Colonic mucosa (tissue), 4 donors: Measurements from ENCODE around the gene HSPA1A. TPM values are rescaled to one million over a fixed set of nuclear protein-coding genes. Genes with fewer than 3 reads are reported as not detected.
"Not testable (repeated sequence)": the region's sequence is repeated elsewhere in the genome, so short reads cannot be mapped to it uniquely, and the experiment has no call there.

Source experiments
- DNase-seq: peaks from one replicate; pipeline ENCODE4 v3.0.0-alpha.2; 2020
- H3K27ac ChIP-seq: fragments of 200-600 bp; one replicate; pipeline ENCODE4 v1.8.0; 2021
- H3K27me3 ChIP-seq: fragments of 200-600 bp; one replicate; pipeline ENCODE4 v1.8.0; 2021
- H3K36me3 ChIP-seq: fragments of 200-600 bp; one replicate; pipeline ENCODE4 v1.8.0; 2021
- H3K4me1 ChIP-seq: fragments of 200-600 bp; one replicate; pipeline ENCODE4 v1.8.0; 2021; ENCODE audit warnings: mild to moderate bottlenecking
- H3K4me3 ChIP-seq: fragments of 200-600 bp; one replicate; pipeline ENCODE4 v1.8.0; 2021
- H3K9ac ChIP-seq, 2 donors: one replicate each; pipeline ENCODE4 v1.7.0; 2013; ENCODE audit warnings: control low read depth in 2 of 2, low read depth in 2 of 2, low read length in 2 of 2
- H3K9me3 ChIP-seq: fragments of 200-600 bp; one replicate; pipeline ENCODE4 v1.8.0; 2021
- intact Hi-C: fragments of 100-400 bp; cut with DNase I; formaldehyde crosslinking; loops from one replicate; pipeline ENCODE4 v1.14.1; 2022
- total RNA-seq, 2 donors: library from RNA; stranded (reverse); fragmentation: NEBNext Ultra II Directional in 1 of 2; extraction: Animal tissue kit (Norgen Biotek cat#: 25700) in 1 of 2; gene quantifications; one replicate each; pipeline ENCODE4 v1.2.1, GENCODE V29; 2021
- TF ChIP-seq, protein P1 (sequence below): fragments of 200-600 bp; IDR thresholded peaks from one replicate; pipeline ENCODE4 v1.8.0; 2022; ENCODE audit warnings: antibody characterized with exemption, mild to moderate bottlenecking
- donor health status: healthy.
- donor health status: DM: no; HTN: no; CAD: no.
- donor health status: DM: no; HTN: no; CAD: no.

The HSPA1A gene
- total RNA-seq, 2 donors from 2014 or later, result 248 to 397 TPM

DNA sequence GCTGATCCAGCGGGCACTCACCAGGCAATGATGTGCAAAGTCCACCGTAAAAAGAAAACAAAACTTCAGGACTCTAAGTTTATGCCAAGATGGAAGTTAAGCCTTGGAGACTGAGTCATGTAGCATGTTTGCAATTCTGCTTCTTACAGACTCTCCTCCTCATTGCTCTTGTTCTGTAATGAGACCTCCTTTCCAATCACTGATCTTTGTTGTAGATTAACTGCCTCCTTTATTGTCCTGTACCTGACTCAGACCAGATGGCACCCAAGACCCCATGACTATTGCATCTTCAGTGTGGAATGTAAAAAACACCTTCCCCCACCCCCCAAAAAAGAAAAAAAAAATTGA, 36.1 kb downstream of the HSPA1A start:
- no peaks in the 10 kb centered on the region for H3K9me3 ChIP-seq
- no peaks in the 10 kb centered on the region for H3K27me3 ChIP-seq
- no peak overlapping the region for H3K9ac ChIP-seq
- TF ChIP-seq, protein P1, sequence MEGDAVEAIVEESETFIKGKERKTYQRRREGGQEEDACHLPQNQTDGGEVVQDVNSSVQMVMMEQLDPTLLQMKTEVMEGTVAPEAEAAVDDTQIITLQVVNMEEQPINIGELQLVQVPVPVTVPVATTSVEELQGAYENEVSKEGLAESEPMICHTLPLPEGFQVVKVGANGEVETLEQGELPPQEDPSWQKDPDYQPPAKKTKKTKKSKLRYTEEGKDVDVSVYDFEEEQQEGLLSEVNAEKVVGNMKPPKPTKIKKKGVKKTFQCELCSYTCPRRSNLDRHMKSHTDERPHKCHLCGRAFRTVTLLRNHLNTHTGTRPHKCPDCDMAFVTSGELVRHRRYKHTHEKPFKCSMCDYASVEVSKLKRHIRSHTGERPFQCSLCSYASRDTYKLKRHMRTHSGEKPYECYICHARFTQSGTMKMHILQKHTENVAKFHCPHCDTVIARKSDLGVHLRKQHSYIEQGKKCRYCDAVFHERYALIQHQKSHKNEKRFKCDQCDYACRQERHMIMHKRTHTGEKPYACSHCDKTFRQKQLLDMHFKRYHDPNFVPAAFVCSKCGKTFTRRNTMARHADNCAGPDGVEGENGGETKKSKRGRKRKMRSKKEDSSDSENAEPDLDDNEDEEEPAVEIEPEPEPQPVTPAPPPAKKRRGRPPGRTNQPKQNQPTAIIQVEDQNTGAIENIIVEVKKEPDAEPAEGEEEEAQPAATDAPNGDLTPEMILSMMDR, result no peak
- no peak for DNase-seq
- H3K4me1 ChIP-seq, result no peaks in the 10 kb centered on the region
- intact Hi-C loops, result no loop called here
- no peaks in the 10 kb centered on the region for H3K36me3 ChIP-seq
- H3K4me3 ChIP-seq, result no peak overlapping the region
- no peak overlapping the region for H3K27ac ChIP-seq

GRCh38 chr6:31851980-31852718, 36.8 kb downstream of the HSPA1A start:
- H3K36me3 ChIP-seq, intact Hi-C loops, DNase-seq, H3K9me3 ChIP-seq, H3K9ac ChIP-seq, H3K4me3 ChIP-seq, H3K4me1 ChIP-seq, H3K27me3 ChIP-seq, H3K27ac ChIP-seq: not testable (repeated sequence)

GRCh38 chr6:31857774-31858173, 42.4 kb downstream of the HSPA1A start:
- H3K36me3 ChIP-seq, intact Hi-C loops, H3K4me3 ChIP-seq, H3K27me3 ChIP-seq, H3K9ac ChIP-seq, H3K9me3 ChIP-seq, DNase-seq, H3K27ac ChIP-seq, H3K4me1 ChIP-seq: not testable (repeated sequence)

DNA sequence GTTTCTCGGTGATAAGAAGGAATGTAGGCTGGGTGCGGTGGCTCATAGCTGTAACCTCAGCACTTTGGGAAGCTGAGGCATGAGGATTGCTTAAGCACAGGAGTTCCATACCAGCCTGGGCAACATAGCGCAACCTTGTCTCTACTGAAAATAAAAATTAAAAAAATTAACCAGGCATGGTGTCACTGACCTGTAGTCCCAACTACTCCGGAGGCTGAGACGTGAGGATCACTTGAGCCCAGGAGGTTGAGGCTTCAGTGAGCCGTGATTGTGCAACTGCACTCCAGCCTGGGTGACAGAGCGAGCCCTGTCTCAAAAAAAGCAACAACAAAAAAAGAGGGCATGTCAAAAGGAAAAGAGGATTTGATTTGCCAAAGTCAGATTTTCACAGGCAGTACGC, 43.4 kb downstream of the HSPA1A start:
- H3K4me3 ChIP-seq, result no peak overlapping the region
- H3K36me3 ChIP-seq, result no peaks in the 10 kb centered on the region
- intact Hi-C loops, result no loop called here
- no peak for DNase-seq
- no peaks in the 10 kb centered on the region for H3K27me3 ChIP-seq
- TF ChIP-seq, protein P1, result no peak
- H3K27ac ChIP-seq, result no peak overlapping the region
- no peak overlapping the region for H3K9ac ChIP-seq
- H3K4me1 ChIP-seq, result peaks cover 4% of the 10 kb centered on the region
- no peaks in the 10 kb centered on the region for H3K9me3 ChIP-seq

GRCh38 chr6:31859923-31860322, 44.6 kb downstream of the HSPA1A start:
- Histone ChIP-seq H3K36me3 (peaks cover 4% of the 10 kb centered on the region), H3K9ac (no peak overlapping the region)

DNA sequence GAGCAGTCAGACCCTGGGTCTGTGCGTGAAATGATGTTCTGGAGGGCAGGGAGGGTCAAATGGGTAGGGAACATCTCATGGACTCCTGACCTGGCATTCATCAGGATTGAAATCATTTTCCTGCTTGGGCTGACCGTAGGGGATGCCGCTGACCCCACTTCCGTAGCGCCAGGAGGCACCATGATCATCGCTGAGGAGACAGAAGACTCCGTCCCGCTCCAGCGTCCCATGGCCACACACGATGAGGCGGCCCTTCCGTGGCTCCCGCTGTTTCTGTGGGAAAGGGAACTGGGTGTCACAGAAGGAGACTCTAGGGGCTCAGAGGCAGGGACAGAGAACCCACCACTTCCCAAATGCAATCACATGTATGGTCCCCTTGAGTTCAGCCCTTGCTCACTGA, 45.0 kb downstream of the HSPA1A start:
- H3K9me3 ChIP-seq, result no peaks in the 10 kb centered on the region
- H3K27me3 ChIP-seq, result no peaks in the 10 kb centered on the region
- no peak overlapping the region for H3K4me3 ChIP-seq
- H3K27ac ChIP-seq, result no peak overlapping the region
- intact Hi-C loops, result no loop called here
- peaks cover 4% of the 10 kb centered on the region for H3K36me3 ChIP-seq
- DNase-seq, result no peak
- H3K4me1 ChIP-seq, result peaks cover 4% of the 10 kb centered on the region
- no peak overlapping the region for H3K9ac ChIP-seq
- TF ChIP-seq, protein P1, result no peak

More at GRCh38 chr6:31859923-31860322, 44.6 kb downstream of the HSPA1A start:
- Histone ChIP-seq H3K27ac (no peak overlapping the region), H3K4me3 (no peak overlapping the region), H3K9me3 (no peaks in the 10 kb centered on the region), H3K27me3 (no peaks in the 10 kb centered on the region), H3K4me1 (peaks cover 4% of the 10 kb centered on the region)
- TF ChIP-seq, protein P1, result no peak
- no peak for DNase-seq
- intact Hi-C loops, result no loop called here
